Gastrocnemius medialis (tissue), 4 donors: ENCODE data around the gene LYPD6B. TPM values are rescaled to one million over a fixed set of nuclear protein-coding genes. Genes with fewer than 3 reads are reported as not detected.

Experiments
- ATAC-seq, 2 donors: fragments of 150-250 bp; one replicate each; pipeline ENCODE4 v1.9.1; 2016
- DNase-seq, 2 donors: peaks; one replicate each; pipeline ENCODE4 v3.0.0-alpha.2; 2019
- H3K27ac ChIP-seq, 4 donors: fragments of 200-600 bp; sonication (generic); 1 replicate in 1 of 4; 2 replicates in 3 of 4; pipeline ENCODE4 v1.5.1; 2016 to 2018; ENCODE audit warnings: mild to moderate bottlenecking in 2 of 4, moderate library complexity in 1 of 4
- H3K27me3 ChIP-seq, 3 donors: fragments of 200-600 bp; sonication (generic) in 2 of 3; 1 replicate in 1 of 3; 2 replicates in 2 of 3; pipeline versions ENCODE4 v1.5.1 to v1.6.0; 2016 to 2019; ENCODE audit warnings: mild to moderate bottlenecking in 1 of 3, moderate library complexity in 1 of 3
- H3K36me3 ChIP-seq, 2 donors: fragments of 200-600 bp; sonication (generic) in 1 of 2; one replicate each; pipeline ENCODE4 v1.5.1; 2017 to 2018
- H3K4me1 ChIP-seq, 2 donors: fragments of 200-600 bp; sonication (generic) in 1 of 2; one replicate each; pipeline ENCODE4 v1.5.1; 2016 to 2017; ENCODE audit warnings: mild to moderate bottlenecking in 2 of 2
- H3K4me3 ChIP-seq, 4 donors: fragments of 200-600 bp; sonication (generic) in 3 of 4; 1 replicate in 1 of 4; 2 replicates in 3 of 4; pipeline ENCODE4 v1.5.1; 2016 to 2019; ENCODE audit warnings: mild to moderate bottlenecking in 2 of 4
- H3K9me3 ChIP-seq, 3 donors: fragments of 200-600 bp; sonication (generic) in 2 of 3; 1 replicate in 1 of 3; 2 replicates in 2 of 3; pipeline ENCODE4 v1.5.1; 2016 to 2019
- CTCF ChIP-seq, 5 experiments: fragments of 450-650 bp in 3 of 5; fragments of 200-600 bp in 2 of 5; sonication (generic) in 2 of 5; IDR thresholded peaks in 4 of 5; conservative IDR thresholded peaks in 1 of 5; 1 replicate in 4 of 5; 2 replicates in 1 of 5; pipeline ENCODE4 v1.5.1; 2016 to 2019; ENCODE audit warnings: antibody characterized with exemption in 5 of 5, mild to moderate bottlenecking in 3 of 5, moderate library complexity in 3 of 5
- POLR2A ChIP-seq, 2 donors: fragments of 450-650 bp; IDR thresholded peaks; one replicate each; pipeline ENCODE4 v1.6.1; 2017; ENCODE audit warnings: antibody characterized with exemption in 2 of 2, mild to moderate bottlenecking in 2 of 2, moderate library complexity in 2 of 2
- in situ Hi-C, 4 donors: fragments of 200-750 bp; cut with MboI; loops; one replicate each; pipeline versions ENCODE4 v1.15.0 to v1.8.0; 2017; ENCODE audit warnings: low sequenced_read_pairs in 4 of 4
- intact Hi-C: fragments of 100-400 bp; cut with DNase I; formaldehyde crosslinking; loops from one replicate; pipeline ENCODE4 v1.15.1; 2023; ENCODE audit warnings: low total_unique reads
- total RNA-seq, 4 donors: library from RNA; depleted of rRNA; stranded (reverse); fragments of >200 nt; gene quantifications; one replicate each; pipeline versions ENCODE4 v1.1.0 to v1.2.3, GENCODE V29; 2016

LYPD6B gene
- total RNA-seq, 4 donors from 2014 or later: not detected

GRCh38 chr2:149221898-149222297 is 183.4 kb downstream of the LYPD6B start:
- H3K36me3 ChIP-seq: no peaks in the 10 kb centered on the region
- H3K4me1 ChIP-seq: no peaks in the 10 kb centered on the region
- in situ Hi-C loops (no loop called here), intact Hi-C loops (no loop called here)
- no peaks in the 10 kb centered on the region for H3K9me3 ChIP-seq
- ATAC-seq (no peak), DNase-seq (no peak)
- no peak for TF ChIP-seq CTCF (IDR thresholded peaks at IDR 0.05 in 4 of 5, conservative IDR thresholded peaks at IDR 0.05 in 1 of 5)
- TF ChIP-seq POLR2A (IDR thresholded peaks at IDR 0.05): no peak
- no peaks in the 10 kb centered on the region for H3K27me3 ChIP-seq
- H3K4me3 ChIP-seq: no peak overlapping the region
- H3K27ac ChIP-seq: no peak overlapping the region

- H3K4me1 ChIP-seq: no peaks in the 10 kb centered on the region
- no peaks in the 10 kb centered on the region for H3K27me3 ChIP-seq
- DNase-seq (no peak), ATAC-seq (no peak)
- H3K9me3 ChIP-seq: no peaks in the 10 kb centered on the region
- no peak overlapping the region for H3K27ac ChIP-seq
- no peak overlapping the region for H3K4me3 ChIP-seq
- intact Hi-C loops (no loop called here), in situ Hi-C loops (no loop called here)
- TF ChIP-seq CTCF (IDR thresholded peaks at IDR 0.05 in 4 of 5, conservative IDR thresholded peaks at IDR 0.05 in 1 of 5): no peak
- TF ChIP-seq POLR2A (IDR thresholded peaks at IDR 0.05): no peak
- no peaks in the 10 kb centered on the region for H3K36me3 ChIP-seq
Observed at GRCh38 chr2:149223472-149224095, 185.1 kb downstream of the LYPD6B start.

- no peaks in the 10 kb centered on the region for H3K27me3 ChIP-seq
- DNase-seq (no peak), ATAC-seq (no peak)
- TF ChIP-seq POLR2A (IDR thresholded peaks at IDR 0.05): no peak
- no peak for TF ChIP-seq CTCF (IDR thresholded peaks at IDR 0.05 in 4 of 5, conservative IDR thresholded peaks at IDR 0.05 in 1 of 5)
- intact Hi-C loops (no loop called here), in situ Hi-C loops (no loop called here)
- H3K36me3 ChIP-seq: no peaks in the 10 kb centered on the region
- no peaks in the 10 kb centered on the region for H3K4me1 ChIP-seq
- H3K4me3 ChIP-seq: no peak overlapping the region
- H3K27ac ChIP-seq: no peak overlapping the region
- H3K9me3 ChIP-seq: no peaks in the 10 kb centered on the region
Observed at GRCh38 chr2:149224543-149224942, 186.0 kb downstream of the LYPD6B start.

- in situ Hi-C loops: no loop called here
- no peak overlapping the region for H3K27ac ChIP-seq
- H3K9me3 ChIP-seq: no peaks in the 10 kb centered on the region
- H3K4me1 ChIP-seq: no peaks in the 10 kb centered on the region
- TF ChIP-seq POLR2A (IDR thresholded peaks at IDR 0.05) (no peak), CTCF (IDR thresholded peaks at IDR 0.05 in 4 of 5, conservative IDR thresholded peaks at IDR 0.05 in 1 of 5) (no peak)
- ATAC-seq: no peak
- no peak overlapping the region for H3K4me3 ChIP-seq
- DNase-seq: no peak
- H3K27me3 ChIP-seq: no peaks in the 10 kb centered on the region
- H3K36me3 ChIP-seq: no peaks in the 10 kb centered on the region
- intact Hi-C loops: no loop called here
Observed at GRCh38 chr2:149225446-149225845, 186.9 kb downstream of the LYPD6B start.

- intact Hi-C loops: no loop called here
- Histone ChIP-seq H3K27ac (no peak overlapping the region), H3K4me3 (no peak overlapping the region), H3K36me3 (no peaks in the 10 kb centered on the region), H3K4me1 (no peaks in the 10 kb centered on the region), H3K9me3 (no peaks in the 10 kb centered on the region), H3K27me3 (no peaks in the 10 kb centered on the region)
- TF ChIP-seq CTCF (IDR thresholded peaks at IDR 0.05 in 4 of 5, conservative IDR thresholded peaks at IDR 0.05 in 1 of 5) (no peak), POLR2A (IDR thresholded peaks at IDR 0.05) (no peak)
- ATAC-seq: no peak
- no peak for DNase-seq
- in situ Hi-C loops: no loop called here
Observed at GRCh38 chr2:149226790-149227189, 188.3 kb downstream of the LYPD6B start.
